HFFc6 (cell line): ENCODE data around the gene ATP1A1. TPM values are rescaled to one million over a fixed set of nuclear protein-coding genes. Genes with fewer than 3 reads are reported as not detected.

ENCODE experiments used
- DNase-seq: peaks from one replicate; pipeline ENCODE4 v3.0.0-alpha.2; 2018
- H3K27ac Mint-ChIP-seq: 2 replicates; pipeline ENCODE4 v1.8.0; 2020; ENCODE audit warnings: mild to moderate bottlenecking, mixed read lengths
- H3K27me3 Mint-ChIP-seq: 2 replicates; pipeline ENCODE4 v1.8.0; 2021; ENCODE audit warnings: mild to moderate bottlenecking, moderate library complexity, mixed read lengths; ENCODE audit not compliant: insufficient read depth
- H3K36me3 Mint-ChIP-seq: 2 replicates; pipeline ENCODE4 v1.8.0; 2021; ENCODE audit warnings: low read depth, mixed read lengths
- H3K4me1 Mint-ChIP-seq: 2 replicates; pipeline ENCODE4 v1.8.0; 2020; ENCODE audit warnings: low read depth, mixed read lengths
- H3K4me3 Mint-ChIP-seq: 2 replicates; pipeline ENCODE4 v1.8.0; 2020; ENCODE audit warnings: mild to moderate bottlenecking, moderate library complexity, mixed read lengths
- H3K9me3 Mint-ChIP-seq: 2 replicates; pipeline ENCODE4 v1.8.0; 2020; ENCODE audit warnings: mild to moderate bottlenecking, mixed read lengths
- CTCF ChIP-seq: fragments of 200-600 bp; sonication (generic); IDR thresholded peaks from 2 replicates; pipeline ENCODE4 v1.5.0; 2021; ENCODE audit warnings: antibody characterized with exemption, mild to moderate bottlenecking
- total RNA-seq, 6 experiments: library from RNA; stranded (reverse); fragmentation: NEBNext Ultra II Directional; extraction: Animal tissue kit (Norgen Biotek cat#: 25700); gene quantifications; 2 replicates in 1 of 6; 3 replicates in 5 of 6; pipeline ENCODE4 v1.2.3, GENCODE V29; 2021

ATP1A1 gene
- total RNA-seq, 6 experiments from 2014 or later, result 192 to 244 (median 222) TPM

DNA sequence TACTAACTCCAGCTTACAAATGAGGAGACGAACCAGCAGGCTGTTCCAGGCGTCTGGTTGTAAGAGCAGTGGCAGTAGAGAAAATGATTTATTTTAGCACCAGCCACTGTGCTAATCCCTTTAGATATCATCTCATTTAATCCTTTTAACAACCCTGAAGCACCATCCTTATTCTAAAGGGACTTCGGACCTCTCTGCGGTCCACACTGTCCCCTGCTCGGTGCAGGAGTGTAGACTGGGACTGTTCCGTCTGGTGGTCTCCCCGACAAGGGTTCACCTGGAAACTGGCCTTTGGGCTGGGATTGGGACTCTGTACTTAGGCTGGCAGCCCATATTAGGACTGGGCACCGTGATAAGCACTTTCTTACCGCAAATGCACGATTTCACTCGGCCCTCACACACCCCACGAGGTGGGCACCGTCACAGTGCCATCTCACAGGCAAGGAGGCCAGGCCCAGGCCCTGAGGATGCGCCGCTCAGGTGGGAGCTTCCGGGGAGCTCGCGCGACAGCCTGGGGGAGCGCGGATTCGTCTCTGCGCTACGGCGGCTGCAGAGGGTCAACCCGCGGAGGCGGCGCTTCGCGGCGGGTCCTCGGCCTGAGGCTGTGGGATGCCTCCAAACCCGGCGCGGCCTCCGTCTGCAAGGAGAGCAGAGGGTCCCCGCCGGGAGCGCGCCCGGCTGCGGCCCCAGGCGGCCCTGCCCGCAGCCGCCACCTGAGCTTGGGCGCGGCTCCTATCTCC, 45.2 kb downstream of the ATP1A1 start:
- Mint-ChIP-seq H3K9me3 (no peaks in the 10 kb centered on the region), H3K27ac (peak overlapping the region; percentile 66), H3K36me3 (no peaks in the 10 kb centered on the region), H3K4me1 (peaks cover 12% of the 10 kb centered on the region), H3K27me3 (peaks cover 6% of the 10 kb centered on the region; the same call in 1 of the 2 replicates), H3K4me3 (peak overlapping the region; percentile 88)
- TF ChIP-seq CTCF, result no peak
- DNase-seq, result peak; percentile 66

DNA sequence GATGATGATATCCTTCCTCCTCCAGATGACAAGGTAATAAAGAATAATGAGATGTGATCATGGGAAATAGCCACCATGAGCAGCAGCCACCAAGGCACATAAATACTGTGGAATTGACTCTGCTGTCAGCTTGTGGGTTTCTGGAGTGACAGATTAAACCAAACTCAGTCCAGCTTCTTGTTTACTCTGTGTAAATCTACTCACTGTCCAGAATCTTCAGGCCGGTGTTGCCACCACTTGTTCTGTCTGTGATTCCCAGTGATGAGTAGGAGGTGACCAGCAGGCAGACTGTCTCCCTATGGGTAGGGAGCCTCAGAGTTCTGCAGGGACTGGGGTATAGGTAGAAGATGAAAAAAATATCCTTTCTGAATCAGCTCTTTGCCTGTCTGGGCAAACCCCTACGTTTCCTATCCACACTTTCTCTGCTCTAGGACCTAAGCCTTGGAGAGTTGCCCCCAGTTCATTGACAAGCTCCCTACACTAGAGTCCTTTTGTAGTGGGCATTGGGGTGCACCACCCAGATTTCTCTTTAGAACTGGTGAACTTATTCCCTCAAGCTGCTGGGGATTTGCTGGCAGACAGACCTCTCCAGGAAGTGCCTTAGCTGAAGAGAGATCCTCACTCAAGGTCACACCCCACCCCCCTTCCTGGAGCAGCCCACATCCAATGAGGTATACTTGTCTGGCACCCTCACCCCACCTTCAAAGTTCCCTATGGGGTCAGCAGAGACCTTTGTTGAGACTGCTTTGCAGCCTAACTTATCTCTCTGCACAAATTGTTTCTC, 47.6 kb downstream of the ATP1A1 start:
- DNase-seq, result no peak
- Mint-ChIP-seq H3K4me3 (no peak overlapping the region), H3K4me1 (peaks cover 12% of the 10 kb centered on the region), H3K9me3 (no peaks in the 10 kb centered on the region), H3K36me3 (no peaks in the 10 kb centered on the region), H3K27ac (no peak overlapping the region), H3K27me3 (peaks cover 13% of the 10 kb centered on the region)
- TF ChIP-seq CTCF, result no peak

DNA sequence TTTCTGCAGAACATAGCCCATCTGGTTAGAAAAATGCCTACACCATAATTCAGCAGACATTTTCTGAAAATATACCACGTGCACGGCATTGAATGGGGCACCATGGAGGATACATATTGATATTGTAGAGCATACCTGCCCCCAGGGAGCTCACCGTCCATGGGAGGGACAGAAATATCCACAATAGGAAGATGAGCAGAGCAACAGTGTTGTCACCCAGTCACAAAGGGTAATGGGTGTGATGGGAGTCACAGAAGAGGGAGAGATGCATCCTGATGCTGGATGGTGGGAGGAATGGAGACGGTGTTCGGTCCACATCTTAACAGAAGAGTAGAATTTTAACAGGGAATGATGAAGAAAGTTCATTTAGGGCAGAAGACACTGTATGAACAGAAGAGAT, 51.4 kb downstream of the ATP1A1 start:
- TF ChIP-seq CTCF, result no peak
- Mint-ChIP-seq H3K36me3 (no peaks in the 10 kb centered on the region), H3K27ac (no peak overlapping the region), H3K9me3 (no peaks in the 10 kb centered on the region), H3K27me3 (peaks cover 26% of the 10 kb centered on the region), H3K4me3 (no peak overlapping the region), H3K4me1 (no peaks in the 10 kb centered on the region)
- no peak for DNase-seq

GRCh38 chr1:116424863-116425262, 51.8 kb downstream of the ATP1A1 start:
- no peak overlapping the region for H3K4me3 Mint-ChIP-seq
- H3K36me3 Mint-ChIP-seq, result no peaks in the 10 kb centered on the region
- H3K27me3 Mint-ChIP-seq, result peaks cover 30% of the 10 kb centered on the region
- no peaks in the 10 kb centered on the region for H3K4me1 Mint-ChIP-seq
- TF ChIP-seq CTCF, result no peak
- no peak overlapping the region for H3K27ac Mint-ChIP-seq
- no peaks in the 10 kb centered on the region for H3K9me3 Mint-ChIP-seq
- DNase-seq, result no peak

- Mint-ChIP-seq H3K27ac (no peak overlapping the region), H3K36me3 (no peaks in the 10 kb centered on the region), H3K4me3 (no peak overlapping the region), H3K9me3 (no peaks in the 10 kb centered on the region), H3K4me1 (no peaks in the 10 kb centered on the region), H3K27me3 (peaks cover 37% of the 10 kb centered on the region)
- DNase-seq, result no peak
- no peak for TF ChIP-seq CTCF
Measured at GRCh38 chr1:116425987-116426386, 52.9 kb downstream of the ATP1A1 start.
